H1 (cell line): Measurements from ENCODE around the gene GP5. TPM values are rescaled to one million over a fixed set of nuclear protein-coding genes. Genes with fewer than 3 reads are reported as not detected.

Source experiments
- CTCF ChIA-PET: fragments of 300-600 bp; sonication (Branson Sonifier 250); formaldehyde crosslinking; loops from one replicate; lab custom pipeline; 2021; ENCODE audit not compliant: partially characterized antibody; lab: Charles Lee
- POLR2A ChIA-PET: fragments of 300-600 bp; sonication (Branson Sonifier 250); formaldehyde crosslinking; loops from one replicate; lab custom pipeline; 2021; ENCODE audit warnings: inconsistent platforms; ENCODE audit not compliant: partially characterized antibody; lab: Charles Lee
- DNase-seq, 2 experiments: peaks; one replicate each; pipeline versions ENCODE4 v3.0.0 to v3.0.0-alpha.2; 2010 to 2022; ENCODE audit warnings: low spot score in 2 of 2, low read depth in 1 of 2, mixed read lengths in 1 of 2
- FAIRE-seq: peaks from 2 replicates; lab custom pipeline; 2011; peaks lifted over from hg19 to GRCh38; lab: Jason Lieb, UNC
- H2AFZ ChIP-seq: 2 replicates; pipeline ENCODE4 v1.8.1; 2012; ENCODE audit warnings: low read length, inconsistent platforms
- H2AK5ac ChIP-seq: 2 replicates; pipeline ENCODE4 v1.6.1; 2013; ENCODE audit warnings: low read depth, low read length
- H2BK120ac ChIP-seq: replicated peaks from 2 replicates; pipeline ENCODE3; 2013; ENCODE audit warnings: low read depth, low read length, inconsistent platforms
- H2BK12ac ChIP-seq: 2 replicates; pipeline ENCODE4 v1.6.1; 2013; ENCODE audit warnings: low read depth, low read length
- H2BK15ac ChIP-seq: 2 replicates; pipeline ENCODE4 v1.6.1; 2013; ENCODE audit warnings: low read length
- H2BK20ac ChIP-seq: 2 replicates; pipeline ENCODE4 v1.6.1; 2013; ENCODE audit warnings: low read length
- H2BK5ac ChIP-seq: 2 replicates; pipeline ENCODE4 v1.6.1; 2013; ENCODE audit warnings: low read depth, low read length
- H3K14ac ChIP-seq: 2 replicates; pipeline ENCODE4 v1.6.1; 2013; ENCODE audit warnings: inconsistent platforms; ENCODE audit not compliant: insufficient read length
- H3K18ac ChIP-seq: 2 replicates; pipeline ENCODE4 v1.6.1; 2013; ENCODE audit warnings: low read length; ENCODE audit errors: extremely low read depth
- H3K23ac ChIP-seq: 2 replicates; pipeline ENCODE4 v1.6.1; 2013; ENCODE audit warnings: inconsistent platforms; ENCODE audit not compliant: insufficient read length
- H3K23me2 ChIP-seq: 2 replicates; pipeline ENCODE4 v1.6.1; 2013; ENCODE audit warnings: low read depth, low read length
- H3K27ac ChIP-seq: 2 replicates; pipeline ENCODE4 v1.6.1; 2011; ENCODE audit warnings: low read depth, low read length, inconsistent platforms
- H3K27me3 ChIP-seq, 4 experiments: replicated peaks in 1 of 4; 1 replicate in 1 of 4; 2 replicates in 3 of 4; pipeline versions ENCODE4 v1.6.1 to v1.8.1; 2011 to 2013; ENCODE audit warnings: low read length in 3 of 4, mild to moderate bottlenecking in 3 of 4, inconsistent platforms in 2 of 4, mixed read lengths in 2 of 4, moderate library complexity in 1 of 4; ENCODE audit not compliant: control insufficient read depth in 3 of 4, insufficient read depth in 3 of 4; ENCODE audit errors: extremely low read depth in 1 of 4
- H3K36me3 ChIP-seq, 4 experiments: 2 replicates each; pipeline versions ENCODE4 v1.6.1 to v1.8.1; 2011 to 2013; ENCODE audit warnings: mild to moderate bottlenecking in 4 of 4, low read length in 3 of 4, moderate library complexity in 2 of 4, control low read depth in 1 of 4, inconsistent platforms in 1 of 4; ENCODE audit not compliant: insufficient read depth in 4 of 4, control insufficient read depth in 2 of 4
- H3K4ac ChIP-seq: replicated peaks from 2 replicates; pipeline ENCODE3; 2013; ENCODE audit warnings: low read length, low read depth, mixed read lengths, inconsistent platforms; ENCODE audit not compliant: insufficient read length
- H3K4me1 ChIP-seq, 4 experiments: replicated peaks in 1 of 4; 1 replicate in 1 of 4; 2 replicates in 3 of 4; pipeline versions ENCODE4 v1.6.1 to v1.8.1; 2011 to 2013; ENCODE audit warnings: low read length in 3 of 4, inconsistent platforms in 2 of 4, mixed read lengths in 1 of 4; ENCODE audit not compliant: insufficient read depth in 4 of 4, control insufficient read depth in 3 of 4
- H3K4me2 ChIP-seq, 2 experiments: 2 replicates each; pipeline versions ENCODE4 v1.6.1 to v1.8.1; 2011 to 2013; ENCODE audit warnings: low read depth in 2 of 2, low read length in 2 of 2, control low read depth in 1 of 2, inconsistent platforms in 1 of 2, mild to moderate bottlenecking in 1 of 2; ENCODE audit not compliant: insufficient read depth in 1 of 2
- H3K4me3 ChIP-seq, 4 experiments: fragments of 200-600, 300-600 bp in 1 of 4; sonication (generic), shearing (Covaris generic), sonication (Bioruptor Twin) in 1 of 4; 2 replicates each; pipeline versions ENCODE4 v1.5.1 to v1.8.1; 2011 to 2016; ENCODE audit warnings: low read length in 4 of 4, low read depth in 3 of 4, control low read depth in 2 of 4, inconsistent platforms in 2 of 4, mild to moderate bottlenecking in 2 of 4, mixed read lengths in 1 of 4, moderate library complexity in 1 of 4; ENCODE audit not compliant: insufficient read depth in 2 of 4; ENCODE audit errors: extremely low read depth in 1 of 4
- H3K56ac ChIP-seq: replicated peaks from 2 replicates; pipeline ENCODE3; 2013; ENCODE audit warnings: low read depth, mild to moderate bottlenecking, mixed read lengths, low read length, inconsistent platforms; ENCODE audit not compliant: insufficient read length
- H3K79me1 ChIP-seq: 2 replicates; pipeline ENCODE4 v1.6.1; 2013; ENCODE audit warnings: low read depth, low read length, control low read depth
- H3K79me2 ChIP-seq, 2 experiments: 2 replicates each; pipeline versions ENCODE4 v1.6.1 to v1.8.1; 2012 to 2013; ENCODE audit warnings: low read length in 2 of 2, mild to moderate bottlenecking in 2 of 2, inconsistent platforms in 1 of 2; ENCODE audit not compliant: insufficient read depth in 2 of 2, control insufficient read depth in 1 of 2
- H3K9ac ChIP-seq, 4 experiments: replicated peaks in 1 of 4; 1 replicate in 1 of 4; 2 replicates in 3 of 4; pipeline versions ENCODE4 v1.6.1 to v1.8.1; 2011 to 2013; ENCODE audit warnings: low read depth in 3 of 4, low read length in 3 of 4, control low read depth in 2 of 4, mild to moderate bottlenecking in 2 of 4, moderate library complexity in 2 of 4, inconsistent platforms in 1 of 4; ENCODE audit errors: extremely low read depth in 1 of 4
- H3K9me3 ChIP-seq, 2 experiments: 2 replicates each; pipeline versions ENCODE4 v1.6.1 to v1.8.1; 2012 to 2013; ENCODE audit warnings: mild to moderate bottlenecking in 2 of 2, moderate library complexity in 2 of 2, control low read depth in 1 of 2, inconsistent platforms in 1 of 2, low read depth in 1 of 2, low read length in 1 of 2, mixed read lengths in 1 of 2; ENCODE audit not compliant: insufficient read depth in 2 of 2
- H4K20me1 ChIP-seq, 2 experiments: replicated peaks in 1 of 2; 2 replicates each; pipeline versions ENCODE3 to v1.8.1; 2011 to 2013; ENCODE audit warnings: inconsistent platforms in 2 of 2, low read length in 2 of 2, mild to moderate bottlenecking in 1 of 2; ENCODE audit not compliant: insufficient read depth in 2 of 2, control insufficient read depth in 1 of 2
- H4K5ac ChIP-seq: 2 replicates; pipeline ENCODE4 v1.6.1; 2013; ENCODE audit warnings: low read length, low read depth, mixed read lengths, inconsistent platforms; ENCODE audit not compliant: insufficient read length
- H4K8ac ChIP-seq: 2 replicates; pipeline ENCODE4 v1.8.0; 2013; ENCODE audit warnings: mild to moderate bottlenecking, moderate library complexity, low read length, inconsistent platforms; ENCODE audit not compliant: insufficient read depth; ENCODE audit errors: extremely low read depth
- H4K91ac ChIP-seq: replicated peaks from 2 replicates; pipeline ENCODE3; 2013; ENCODE audit warnings: low read length, mixed read lengths, inconsistent platforms; ENCODE audit not compliant: insufficient read length
- ASH2L ChIP-seq: fragments of 200-600, 300-600 bp; sonication (generic); IDR thresholded peaks from one replicate; pipeline ENCODE4 v1.7.1; 2017; ENCODE audit warnings: low read length
- CEBPB ChIP-seq: IDR thresholded peaks from 2 replicates; pipeline ENCODE4 v1.6.1; 2012; ENCODE audit warnings: low read depth, low read length
- CREB1 ChIP-seq: IDR thresholded peaks from 2 replicates; pipeline ENCODE4 v1.6.1; 2012; ENCODE audit warnings: inconsistent platforms
- CTBP2 ChIP-seq: IDR thresholded peaks from 2 replicates; pipeline ENCODE4 v1.7.0; 2011; ENCODE audit warnings: borderline replicate concordance, mild to moderate bottlenecking, moderate library complexity, mixed read lengths, low read length; ENCODE audit not compliant: insufficient read depth, insufficient read length
- FOSL1 ChIP-seq: IDR thresholded peaks from 2 replicates; pipeline ENCODE4 v1.6.1; 2011; ENCODE audit warnings: mild to moderate bottlenecking, low read depth, low read length, moderate library complexity; ENCODE audit not compliant: insufficient read depth
- GTF2F1 ChIP-seq: IDR thresholded peaks from 2 replicates; pipeline ENCODE4 v1.6.1; 2012; ENCODE audit warnings: low read depth, low read length, improper control_type of control experiment, borderline replicate concordance
- JUND ChIP-seq: IDR thresholded peaks from 2 replicates; pipeline ENCODE4 v1.6.1; 2011; ENCODE audit warnings: mild to moderate bottlenecking, improper control_type of control experiment, low read length
- KDM1A ChIP-seq: fragments of 200-600, 300-600 bp; sonication (generic); IDR thresholded peaks from 2 replicates; pipeline ENCODE4 v1.7.1; 2016; ENCODE audit warnings: mild to moderate bottlenecking, low read length, borderline replicate concordance
- SP1 ChIP-seq: IDR thresholded peaks from 2 replicates; pipeline ENCODE4 v1.6.1; 2011; ENCODE audit warnings: low read depth, low read length
- SP4 ChIP-seq: IDR thresholded peaks from 2 replicates; pipeline ENCODE4 v1.6.1; 2012; ENCODE audit warnings: low read length, inconsistent platforms
- USF2 ChIP-seq: IDR thresholded peaks from 2 replicates; pipeline ENCODE4 v1.6.1; 2011; ENCODE audit warnings: low read length, improper control_type of control experiment
- WGBS, 2 experiments: shearing (Covaris generic) in 1 of 2; methylation state at CpG; one replicate each; pipeline versions ENCODE4 v1.1.6 to v1.1.7; 2013 to 2015; ENCODE audit warnings: low lambda C conversion rate in 2 of 2, mixed read lengths in 2 of 2, inconsistent platforms in 1 of 2, low coverage in 1 of 2, missing lambda C conversion rate in 1 of 2; ENCODE audit not compliant: insufficient replicate concordance in 2 of 2, insufficient coverage in 1 of 2, insufficient read length in 1 of 2; ENCODE audit errors: extremely low coverage in 1 of 2, missing lambda C conversion rate in 1 of 2; 5-methylcytosine and 5-hydroxymethylcytosine counted together
- polyA plus RNA-seq, 7 experiments: library from polyadenylated mRNA; depleted of rRNA in 3 of 7; stranded (reverse) in 5 of 7; unstranded in 2 of 7; fragments of >200 nt in 5 of 7; fragments of 200-250 nt in 2 of 7; gene quantifications; 1 replicate in 5 of 7; 2 replicates in 1 of 7; 4 replicates in 1 of 7; pipeline versions ENCODE4 v1.2.1 to v1.2.3, GENCODE V29; 2011 to 2013; ENCODE audit warnings: missing spikeins in 2 of 7, mixed read lengths in 2 of 7
- total RNA-seq: library from RNA; stranded (reverse); fragmentation: NEBNext Ultra II Directional; extraction: Animal tissue kit (Norgen Biotek cat#: 25700); gene quantifications from 2 replicates; pipeline ENCODE4 v1.2.1, GENCODE V29; 2021

Gene GP5
- total and polyA plus RNA-seq, 2 of the 8 experiments (the other 6 are each of a cell fraction or from before 2014, with no cell fraction given), result 0.13 to 0.14 TPM

GRCh38 chr3:194396859-194397756 is 2.0 kb downstream of the GP5 start:
- Histone ChIP-seq H3K56ac (no peak overlapping the region), H2BK12ac (peak overlapping the region; percentile 80; the same call in 1 of the 2 replicates), H3K23me2 (peaks cover 3% of the 10 kb centered on the region), H3K18ac (peak overlapping the region; percentile 83), H3K79me2 (no peaks in the 10 kb centered on the region), H3K4me3 (peak overlapping the region; percentile 24 to 57 (median 48)), H3K9me3 (peaks cover 0 to 4% of the 10 kb centered on the region in 2 experiments; a peak in 1 of 4 replicates), H2AK5ac (no peak overlapping the region), H4K91ac (peak overlapping the region; percentile 91), H2BK120ac (no peak overlapping the region), H2BK15ac (peak overlapping the region; percentile 46; the same call in 1 of the 2 replicates), H3K27me3 (peaks cover 16 to 35% (median 25%) of the 10 kb centered on the region in 4 experiments), H3K36me3 (no peaks in the 10 kb centered on the region), H3K4me2 (peak overlapping the region; percentile 64 to 80), H3K14ac (no peak overlapping the region), H4K5ac (no peak overlapping the region), H3K27ac (no peak overlapping the region), H2AFZ (peak overlapping the region; percentile 46; the same call in 1 of the 2 replicates), H3K79me1 (no peaks in the 10 kb centered on the region), H3K4me1 (peaks cover 0 to 11% (median 5%) of the 10 kb centered on the region in 4 experiments; a peak in 5 of 7 replicates), H3K23ac (no peak overlapping the region), H3K4ac (no peak overlapping the region), H4K8ac (peak overlapping the region; percentile 92; the same call in 1 of the 2 replicates), H4K20me1 (no peaks in the 10 kb centered on the region), H2BK20ac (no peak overlapping the region), H2BK5ac (peak overlapping the region; percentile 52; the same call in 1 of the 2 replicates), H3K9ac (no peak overlapping the region)
- WGBS, 2 experiments, result 18% methylated on average over 59 of the region's 73 CpGs; no CpG with 5 or more reads in 1 of the 2 experiments
- no peak for FAIRE-seq
- CTCF ChIA-PET, result interaction anchor here (0.8 to 6.7 kb wide), 16 partner anchors 10 to 1156 kb away, joined by 3 to 122 read pairs (median 3); partner anchors contain the start of genes CPN2, LRRC15 and PLAAT1
- POLR2A ChIA-PET, result interaction anchor here (1.0 to 3.0 kb wide), 8 partner anchors 10 to 66 kb away, joined by 3 to 15 read pairs (median 3); no protein-coding TSS in a partner anchor
- no peak for DNase-seq
- TF ChIP-seq FOSL1 (no peak), CREB1 (no peak), JUND (no peak), CTBP2 (no peak), GTF2F1 (no peak), USF2 (no peak), SP1 (no peak), ASH2L (peak; percentile 34), KDM1A (no peak), CEBPB (no peak), SP4 (no peak)
